HG02623 (cell line): ENCODE results near the gene FOXP1.

ENCODE experiments used
- ATAC-seq: cut with Tn5 transposase; IDR thresholded peaks from one replicate; pipeline ENCODE4 v1.9.1; 2021; ENCODE audit warnings: moderate library complexity; ENCODE audit not compliant: unreplicated experiment

FOXP1 gene

GRCh38 chr3:71072287-71072686, 511.2 kb downstream of the FOXP1 start:
- ATAC-seq, result no peak

- no peak for ATAC-seq
Measured at GRCh38 chr3:71070497-71071463, 512.7 kb downstream of the FOXP1 start.

- no peak for ATAC-seq
Measured at GRCh38 chr3:71069797-71070196, 513.7 kb downstream of the FOXP1 start.

- ATAC-seq, result no peak
Measured at GRCh38 chr3:71067977-71068654, 515.4 kb downstream of the FOXP1 start.

GRCh38 chr3:71066849-71067261, 516.7 kb downstream of the FOXP1 start:
- ATAC-seq, result no peak

- no peak for ATAC-seq
Measured at GRCh38 chr3:71066356-71066755, 517.2 kb downstream of the FOXP1 start.

- no peak for ATAC-seq
Measured at GRCh38 chr3:71065764-71066013, 517.8 kb downstream of the FOXP1 start.

GRCh38 chr3:71064956-71065763, 518.4 kb downstream of the FOXP1 start:
- ATAC-seq, result no peak

GRCh38 chr3:71064291-71064955, 519.1 kb downstream of the FOXP1 start:
- ATAC-seq, result peak; percentile 39

GRCh38 chr3:71063773-71064290, 519.7 kb downstream of the FOXP1 start:
- no peak for ATAC-seq

GRCh38 chr3:71062952-71063772, 520.4 kb downstream of the FOXP1 start:
- peak; percentile 47 for ATAC-seq

- ATAC-seq, result no peak
Measured at GRCh38 chr3:71062037-71062932, 521.2 kb downstream of the FOXP1 start.

GRCh38 chr3:71061581-71061980, 521.9 kb downstream of the FOXP1 start:
- no peak for ATAC-seq

GRCh38 chr3:71061037-71061436, 522.5 kb downstream of the FOXP1 start:
- ATAC-seq, result no peak

GRCh38 chr3:71060536-71060935, 523.0 kb downstream of the FOXP1 start:
- ATAC-seq, result no peak

- no peak for ATAC-seq
Measured at GRCh38 chr3:71057526-71057894, 526.0 kb downstream of the FOXP1 start.

- no peak for ATAC-seq
Measured at GRCh38 chr3:71056327-71056726, 527.2 kb downstream of the FOXP1 start.

GRCh38 chr3:71055257-71056001, 528.1 kb downstream of the FOXP1 start:
- ATAC-seq, result no peak
